ENCODE data around the gene DYNLT3.

GRCh38 chrX:37879692-37880091, 32.3 kb upstream of the DYNLT3 start:
- no peak for TF ChIP-seq EZH2 (IDR thresholded peaks at IDR 0.05; ENCODE audit: insufficient read depth, poor library complexity, severe bottlenecking)
- no peak for TF ChIP-seq EZH2phosphoT487 (IDR thresholded peaks at IDR 0.05; ENCODE audit: insufficient read depth, low read depth)
